GM19099 (cell line): ENCODE data around the gene CDC14A.

Experiments used
- POLR2A ChIP-seq: IDR thresholded peaks from 3 replicates; pipeline ENCODE4 v1.6.1; 2011; ENCODE audit warnings: low read depth; ENCODE audit not compliant: insufficient read length; ENCODE audit errors: extremely low read depth

CDC14A gene, protein sequence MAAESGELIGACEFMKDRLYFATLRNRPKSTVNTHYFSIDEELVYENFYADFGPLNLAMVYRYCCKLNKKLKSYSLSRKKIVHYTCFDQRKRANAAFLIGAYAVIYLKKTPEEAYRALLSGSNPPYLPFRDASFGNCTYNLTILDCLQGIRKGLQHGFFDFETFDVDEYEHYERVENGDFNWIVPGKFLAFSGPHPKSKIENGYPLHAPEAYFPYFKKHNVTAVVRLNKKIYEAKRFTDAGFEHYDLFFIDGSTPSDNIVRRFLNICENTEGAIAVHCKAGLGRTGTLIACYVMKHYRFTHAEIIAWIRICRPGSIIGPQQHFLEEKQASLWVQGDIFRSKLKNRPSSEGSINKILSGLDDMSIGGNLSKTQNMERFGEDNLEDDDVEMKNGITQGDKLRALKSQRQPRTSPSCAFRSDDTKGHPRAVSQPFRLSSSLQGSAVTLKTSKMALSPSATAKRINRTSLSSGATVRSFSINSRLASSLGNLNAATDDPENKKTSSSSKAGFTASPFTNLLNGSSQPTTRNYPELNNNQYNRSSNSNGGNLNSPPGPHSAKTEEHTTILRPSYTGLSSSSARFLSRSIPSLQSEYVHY

DNA sequence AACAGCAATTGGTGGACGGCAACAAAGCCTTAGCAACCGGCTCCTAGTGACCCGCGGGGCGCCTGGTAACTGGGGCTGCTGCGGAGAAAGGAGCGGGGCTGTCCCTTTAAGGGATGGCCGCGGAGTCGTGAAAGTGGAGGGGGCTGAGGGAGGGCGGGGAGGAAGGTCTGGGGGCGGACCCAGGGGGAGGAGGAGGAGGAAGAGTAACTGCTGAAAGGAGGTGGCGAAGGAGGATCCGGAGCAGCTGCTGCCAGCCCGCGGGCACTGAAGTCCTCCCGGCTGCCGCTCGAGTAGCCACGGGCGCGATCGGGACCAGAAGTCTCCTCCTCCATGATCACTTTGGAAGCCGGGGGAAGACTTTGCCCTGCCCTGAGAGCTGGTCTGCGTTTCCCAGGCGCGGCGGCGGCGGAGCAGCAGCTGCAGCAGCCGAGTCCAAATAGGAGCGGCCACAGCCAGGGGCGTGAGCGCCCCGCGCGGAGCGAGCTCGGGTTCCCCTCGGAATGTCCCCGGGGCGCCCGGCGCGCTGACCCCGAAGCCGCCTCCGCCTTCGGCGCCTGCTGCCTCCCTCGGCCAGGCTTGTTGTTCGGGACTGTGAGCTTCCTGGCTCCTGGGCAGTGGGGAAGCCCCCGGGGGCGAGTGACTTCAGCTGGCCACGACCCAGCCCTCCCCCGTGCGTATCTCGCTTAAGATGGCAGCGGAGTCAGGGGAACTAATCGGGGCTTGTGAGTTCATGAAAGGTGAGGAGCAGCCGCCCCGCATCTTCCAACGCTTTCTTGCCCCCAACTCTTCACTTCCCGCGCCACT lies at the start of gene CDC14A:
TSS of gene CDC14A (plus strand) at position 240 of the 804 bp plus-strand sequence. CDS start at position 689, 449 bp downstream.
- peak; percentile 84 for TF ChIP-seq POLR2A

DNA sequence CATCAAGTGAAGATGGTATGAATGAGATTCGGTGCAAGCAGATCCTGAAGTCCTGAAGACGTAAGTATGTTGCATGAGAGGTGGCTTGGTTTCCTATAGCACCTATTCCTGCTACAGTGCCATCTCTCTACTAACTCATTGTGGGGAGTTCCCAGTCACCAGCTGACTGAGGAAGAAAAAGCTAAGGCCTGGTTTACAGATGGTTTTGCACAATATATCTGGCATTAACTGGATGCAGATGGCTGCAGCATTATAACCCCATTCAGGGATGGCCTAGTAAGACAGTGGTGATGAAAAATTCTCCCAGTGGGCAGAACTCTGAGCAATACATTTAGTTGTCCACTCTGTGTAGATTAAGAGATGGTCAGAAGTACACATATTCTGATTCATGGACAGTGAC lies 49.6 kb upstream of the CDC14A start:
- no peak for TF ChIP-seq POLR2A

DNA sequence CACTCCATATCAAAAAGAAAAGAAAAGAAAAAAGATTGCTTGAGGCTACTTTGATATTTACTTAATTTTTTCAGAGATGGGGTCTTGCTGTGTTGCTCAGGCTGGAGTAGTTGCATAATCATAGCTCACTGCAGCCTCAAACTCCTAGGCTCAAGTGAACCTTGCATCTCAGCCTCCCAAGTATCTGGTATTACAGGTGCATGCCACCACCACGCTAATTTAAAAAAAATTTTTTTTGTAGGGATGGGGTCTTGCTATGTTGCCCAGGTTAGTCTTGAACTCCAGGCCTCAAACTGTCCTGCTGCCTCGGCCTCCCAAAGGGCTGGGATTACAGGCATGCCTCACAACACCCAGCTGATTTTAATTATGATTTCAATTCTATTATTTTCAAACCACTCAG lies 48.1 kb upstream of the CDC14A start:
- TF ChIP-seq POLR2A: no peak

DNA sequence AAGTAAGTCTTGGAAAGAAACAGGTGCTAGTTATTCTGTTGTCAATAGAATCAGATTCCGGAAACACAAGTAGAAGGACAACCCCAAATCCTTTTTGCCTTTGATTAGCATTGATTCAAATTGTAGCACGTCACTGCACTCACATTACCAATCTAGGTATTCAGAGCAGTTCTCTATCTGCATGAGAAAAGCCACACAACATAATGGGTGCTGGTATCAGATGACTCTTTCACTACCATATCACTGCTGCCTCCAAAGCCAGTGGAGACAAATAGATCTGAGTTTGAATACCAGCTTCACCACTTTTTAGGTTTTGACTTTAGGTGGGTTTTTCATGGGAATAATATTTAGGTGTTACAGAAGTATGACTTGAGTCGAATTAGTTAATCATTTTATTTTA lies 47.4 kb upstream of the CDC14A start:
- no peak for TF ChIP-seq POLR2A

DNA sequence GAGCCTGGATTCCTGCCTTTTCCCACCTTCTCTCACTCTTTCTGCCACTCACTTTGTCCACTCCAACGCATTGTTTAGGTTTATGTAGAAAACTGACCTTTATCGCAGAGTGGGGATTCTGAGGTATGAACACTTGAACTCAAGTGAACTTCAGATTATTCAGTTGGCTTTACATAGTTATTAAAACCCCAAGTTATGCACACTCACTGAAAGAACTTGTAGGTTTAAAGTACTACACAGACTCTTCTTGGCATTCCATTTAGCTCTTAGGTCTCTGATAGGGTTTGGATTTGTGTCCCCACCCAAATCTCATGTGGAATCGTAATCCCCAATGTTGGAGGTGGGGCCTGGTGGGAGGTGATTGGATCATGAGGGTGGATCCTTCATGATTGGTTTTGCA lies 46.4 kb upstream of the CDC14A start:
- no peak for TF ChIP-seq POLR2A

DNA sequence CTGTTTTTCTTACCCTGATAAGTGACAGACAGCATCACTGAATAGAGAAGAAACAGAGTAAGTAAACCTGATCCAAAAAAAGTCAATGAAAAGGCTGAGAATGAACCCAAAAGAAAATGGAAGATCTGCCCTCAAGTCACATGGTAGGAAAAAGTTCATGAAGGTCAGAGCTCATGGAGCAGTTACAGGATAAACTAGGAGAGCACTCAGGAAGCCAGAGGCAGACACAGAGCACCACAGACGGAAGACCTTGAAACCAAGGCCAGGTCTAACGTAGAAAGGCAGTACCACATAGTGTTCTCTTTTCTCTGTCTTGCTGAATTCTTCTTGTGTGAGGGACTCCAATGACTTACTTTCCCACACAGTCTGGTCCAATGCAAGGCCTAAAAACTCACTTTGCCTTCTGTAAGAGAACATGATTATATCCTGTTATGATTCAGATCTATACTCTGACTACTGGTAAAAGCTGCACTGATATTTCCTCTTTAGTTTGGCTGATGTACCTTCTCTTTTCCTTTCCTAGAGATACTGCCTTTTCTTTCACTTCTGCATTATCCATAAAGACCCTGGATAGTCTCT lies 45.5 kb upstream of the CDC14A start:
- no peak for TF ChIP-seq POLR2A

DNA sequence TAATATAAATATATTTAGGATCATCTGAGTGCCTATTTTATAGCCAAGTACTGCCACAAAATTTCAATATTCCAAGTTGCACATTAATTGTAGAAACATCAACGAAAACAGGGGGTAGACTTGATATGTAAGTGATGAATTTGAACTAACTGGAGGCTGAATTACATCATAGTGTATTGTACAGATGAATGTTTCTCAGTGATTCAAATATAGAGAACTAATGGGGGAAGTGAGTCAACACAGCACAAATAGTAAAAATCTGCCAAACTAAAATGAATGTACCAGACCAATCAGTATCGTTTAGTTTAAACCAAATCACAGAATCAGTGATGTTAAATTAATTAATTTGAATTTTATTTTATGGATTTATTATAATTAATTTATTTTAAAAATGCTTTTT lies 43.5 kb upstream of the CDC14A start:
- TF ChIP-seq POLR2A: no peak

DNA sequence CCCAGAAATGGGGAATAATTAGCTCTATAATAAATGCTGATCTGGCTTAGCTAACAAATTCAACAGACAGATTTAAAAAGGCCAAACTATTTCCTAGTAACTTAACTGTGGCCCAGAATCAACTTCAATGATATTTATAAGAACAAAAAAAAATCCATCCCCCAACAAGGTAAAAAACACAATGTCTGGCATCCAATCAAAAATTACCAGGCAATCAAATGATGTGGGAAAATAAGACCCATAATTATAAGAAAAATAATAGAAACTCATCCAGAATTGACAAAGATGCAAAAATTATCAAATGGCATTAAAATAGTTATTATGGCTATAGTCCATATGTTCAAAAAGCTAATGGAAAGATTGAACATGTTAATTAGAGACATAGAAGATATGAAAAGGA lies 42.4 kb upstream of the CDC14A start:
- no peak for TF ChIP-seq POLR2A

DNA sequence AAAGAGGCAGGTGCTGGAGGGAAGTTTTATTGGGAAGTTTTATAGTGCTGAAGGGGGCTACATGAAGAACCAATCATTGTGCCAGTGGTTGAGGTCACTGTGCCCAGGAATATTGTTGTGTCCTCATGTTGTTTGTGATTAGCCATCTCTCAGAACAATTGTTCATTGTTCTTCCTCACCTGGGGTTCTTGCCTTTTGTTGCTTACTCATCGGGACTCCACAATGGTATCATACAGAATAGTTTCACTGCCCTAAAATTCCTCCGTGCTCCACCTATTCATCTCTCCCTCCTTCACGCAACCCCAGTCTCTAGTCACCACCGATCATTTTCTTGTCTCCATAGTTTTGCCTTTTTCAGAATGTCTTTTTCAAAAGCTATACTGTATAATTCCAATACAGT lies 38.9 kb upstream of the CDC14A start:
- no peak for TF ChIP-seq POLR2A

DNA sequence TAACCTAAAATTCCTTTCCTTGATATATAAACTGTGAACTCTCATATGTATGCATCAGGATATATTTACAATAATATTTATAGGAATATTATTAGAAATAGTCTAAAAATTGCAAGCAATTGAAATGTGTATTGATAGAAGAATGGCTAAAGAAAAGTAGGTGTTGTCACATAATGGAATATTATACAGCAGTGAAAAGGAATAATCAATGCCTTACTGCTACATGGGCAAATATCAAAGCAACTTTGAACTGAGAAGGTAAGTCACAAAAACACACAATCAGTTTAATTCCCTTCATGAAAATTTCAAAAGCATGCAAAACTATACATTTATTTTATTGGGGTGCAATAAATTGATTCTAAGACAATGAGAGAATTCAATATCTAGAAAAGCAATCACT lies 35.7 kb upstream of the CDC14A start:
- no peak for TF ChIP-seq POLR2A

DNA sequence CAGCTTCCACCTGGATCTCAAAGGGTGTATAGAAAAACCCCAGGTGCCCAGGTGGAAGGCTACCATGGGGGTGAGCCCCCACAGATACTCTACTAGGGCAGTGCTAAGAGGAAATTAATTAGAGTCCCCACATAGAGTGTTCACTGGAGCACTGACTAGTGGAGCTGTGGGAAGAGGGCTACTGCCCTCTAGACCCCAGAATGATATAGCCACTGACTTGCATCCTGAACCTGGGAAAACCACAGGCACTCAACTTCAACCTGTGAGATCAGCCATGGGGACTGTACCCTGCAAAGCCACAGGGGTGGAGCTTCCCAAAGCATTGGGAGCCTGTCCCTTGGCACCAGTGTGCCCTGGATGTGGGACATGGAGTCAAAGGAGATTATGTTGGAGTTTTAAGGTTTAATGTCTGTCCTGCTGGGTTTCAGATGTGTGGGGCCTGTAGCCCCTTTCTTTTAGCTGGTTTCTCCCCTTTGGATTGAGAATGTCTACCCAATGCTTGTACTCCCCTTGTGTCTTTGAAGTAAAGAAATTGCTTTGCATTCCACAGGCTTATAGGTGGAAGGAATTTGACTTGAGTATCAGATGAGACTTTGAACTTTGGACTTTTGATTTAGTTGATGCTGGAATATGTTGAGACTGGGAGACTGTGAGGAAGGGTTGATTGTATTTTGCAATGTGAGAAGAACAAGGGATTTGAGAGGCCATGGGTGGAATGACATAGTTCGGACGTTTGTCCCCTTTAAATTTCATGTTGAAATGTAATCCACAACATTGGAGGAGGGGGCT lies 31.8 kb upstream of the CDC14A start:
- TF ChIP-seq POLR2A: no peak

DNA sequence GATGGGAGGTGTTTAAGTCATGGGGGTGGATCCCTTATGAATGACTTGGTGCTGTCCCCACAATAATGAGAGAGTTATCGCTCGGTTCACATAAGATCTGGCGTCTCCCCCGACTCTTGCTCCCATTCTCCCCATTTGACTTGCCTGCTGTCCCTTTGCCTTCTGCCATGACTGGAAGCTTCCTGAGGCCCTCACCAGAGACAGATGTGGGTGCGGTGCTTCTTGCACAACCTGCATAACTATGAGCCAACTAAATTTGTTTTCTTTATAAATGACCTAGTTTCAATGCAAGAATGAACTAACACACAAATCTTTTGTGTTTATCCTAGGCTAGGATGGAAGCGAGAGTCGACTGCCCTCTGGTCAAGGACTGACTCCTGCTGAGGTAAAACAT lies 31.2 kb upstream of the CDC14A start:
- TF ChIP-seq POLR2A: no peak

DNA sequence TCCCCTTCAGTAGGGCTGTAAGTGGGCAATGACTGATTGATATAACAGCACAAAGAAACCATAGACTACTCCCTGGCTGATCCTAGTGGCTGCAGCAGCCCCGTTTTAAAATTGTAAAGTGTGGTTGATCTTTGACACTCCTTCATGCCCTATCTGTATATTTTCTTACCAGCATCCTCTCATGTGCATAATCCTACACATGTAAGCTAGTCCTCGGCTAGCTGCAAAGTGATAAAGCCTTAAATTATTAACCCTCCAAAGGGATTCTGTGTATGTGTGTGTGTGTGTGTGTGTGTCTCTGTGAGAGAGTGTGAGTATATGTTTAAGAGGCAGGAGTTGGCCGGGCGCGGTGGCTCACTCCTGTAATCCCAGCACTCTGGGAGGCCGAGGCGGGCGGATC lies 30.8 kb upstream of the CDC14A start:
- TF ChIP-seq POLR2A: no peak

DNA sequence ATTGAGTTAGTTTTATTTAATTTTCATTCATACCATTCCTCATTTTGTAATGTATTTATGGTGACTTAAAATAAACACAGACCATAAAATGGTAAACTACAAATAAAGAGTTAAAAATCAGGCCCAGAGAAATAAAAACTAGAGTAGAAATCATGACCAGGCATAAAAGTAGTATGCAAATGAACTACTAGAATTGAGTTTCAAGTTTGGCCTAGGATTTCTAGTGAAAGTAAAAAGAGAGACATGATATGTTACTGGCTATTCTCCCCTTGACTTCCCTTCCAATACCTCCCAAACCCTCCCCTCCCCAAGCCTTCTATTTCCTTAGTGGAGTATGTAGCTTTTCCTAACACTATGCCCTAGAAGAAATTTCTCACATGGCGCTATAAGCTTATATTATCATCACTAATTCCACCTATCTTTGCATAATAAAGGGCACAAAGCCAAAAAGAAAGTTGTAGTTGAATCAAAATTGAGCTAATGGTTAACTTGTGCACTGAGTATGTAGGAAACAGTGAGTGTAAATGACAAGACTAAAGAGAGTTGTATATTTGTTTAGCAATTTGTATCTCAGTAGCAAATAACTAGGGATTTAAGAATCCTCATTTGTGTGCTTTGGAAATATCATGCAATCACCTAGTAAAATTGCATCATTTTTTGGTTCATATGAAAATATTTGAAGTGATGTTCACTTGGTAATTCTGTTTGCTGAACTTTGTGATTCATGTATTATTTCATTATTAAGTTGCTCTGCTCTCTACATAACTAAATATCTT lies 29.7 kb upstream of the CDC14A start:
- no peak for TF ChIP-seq POLR2A
